ENCODE results near the gene IL12B.

- no peak for TF ChIP-seq CTCF (IDR thresholded peaks at IDR 0.05)
- no peak for TF ChIP-seq POLR2A (IDR thresholded peaks at IDR 0.05)
Observed at GRCh38 chr5:159290741-159291140, 39.5 kb downstream of the IL12B start.
